GM18867 (cell line): ENCODE data around the gene HEG1.

Source experiments
- ATAC-seq: cut with Tn5 transposase; IDR thresholded peaks from one replicate; pipeline ENCODE4 v1.9.1; 2021; ENCODE audit warnings: mild to moderate bottlenecking, moderate library complexity; ENCODE audit not compliant: unreplicated experiment

Gene HEG1

GRCh38 chr3:125072749-125073389, 17.1 kb upstream of the HEG1 start:
- ATAC-seq = no peak

GRCh38 chr3:125072301-125072700, 16.5 kb upstream of the HEG1 start:
- ATAC-seq = no peak

GRCh38 chr3:125069968-125070745, 14.4 kb upstream of the HEG1 start:
- ATAC-seq = no peak

DNA sequence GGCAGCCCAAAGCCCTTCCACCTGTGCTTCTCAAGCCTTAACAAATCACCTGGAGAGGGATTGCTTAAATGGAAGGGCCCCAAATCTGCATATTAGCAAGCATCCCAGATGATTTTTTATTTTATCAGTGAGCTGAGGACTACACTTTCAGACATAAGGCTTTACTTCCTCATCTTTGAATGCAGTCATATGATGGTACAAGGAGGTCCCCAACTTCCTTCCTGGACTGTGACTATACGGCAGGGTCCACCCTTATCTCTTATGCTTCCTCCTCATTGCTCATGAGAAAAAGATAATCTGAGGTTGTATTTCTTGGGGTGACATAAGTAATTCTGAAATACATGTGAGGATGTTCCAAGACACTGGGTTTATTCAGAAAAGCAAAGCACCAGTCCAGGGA, 13.7 kb upstream of the HEG1 start:
- no peak for ATAC-seq

DNA sequence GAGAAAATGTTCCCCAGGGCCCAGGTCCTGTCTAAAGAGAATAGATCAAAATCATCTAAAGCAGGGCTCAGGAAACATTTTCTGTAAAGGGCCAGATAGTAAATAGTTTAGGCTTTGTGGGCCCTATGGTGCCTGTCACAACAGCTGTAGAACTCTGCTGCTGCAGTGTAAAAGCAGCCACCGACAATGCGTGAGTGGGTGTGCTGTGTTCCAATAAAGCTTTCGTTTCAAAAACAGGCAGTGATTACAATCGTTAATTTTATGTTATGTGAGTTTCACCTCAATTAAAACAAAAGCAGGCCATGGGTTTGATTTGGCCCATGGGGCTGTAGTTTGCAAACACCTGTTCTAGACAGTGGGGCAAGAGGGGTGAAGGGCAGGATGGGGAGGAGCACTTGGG, 12.5 kb upstream of the HEG1 start:
- ATAC-seq = no peak

DNA sequence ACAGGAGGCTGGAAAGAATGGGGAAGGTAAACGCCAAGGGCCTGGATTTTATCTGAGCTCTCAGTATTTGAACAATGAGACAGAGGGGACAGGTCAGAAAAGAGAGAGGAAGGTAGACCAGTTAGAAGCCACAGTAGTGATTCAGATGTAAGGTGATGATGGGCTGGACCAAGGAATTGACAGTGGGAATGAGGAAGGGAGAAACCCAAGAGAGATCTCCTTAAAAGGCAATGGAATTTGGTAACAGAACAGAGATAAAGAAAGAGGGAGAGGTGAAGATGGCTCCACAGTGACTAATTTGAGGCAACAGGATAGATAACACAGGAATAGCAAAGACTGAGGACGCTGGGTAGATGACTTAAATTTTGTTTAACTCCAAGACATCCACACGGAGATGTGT, 11.4 kb upstream of the HEG1 start:
- no peak for ATAC-seq

DNA sequence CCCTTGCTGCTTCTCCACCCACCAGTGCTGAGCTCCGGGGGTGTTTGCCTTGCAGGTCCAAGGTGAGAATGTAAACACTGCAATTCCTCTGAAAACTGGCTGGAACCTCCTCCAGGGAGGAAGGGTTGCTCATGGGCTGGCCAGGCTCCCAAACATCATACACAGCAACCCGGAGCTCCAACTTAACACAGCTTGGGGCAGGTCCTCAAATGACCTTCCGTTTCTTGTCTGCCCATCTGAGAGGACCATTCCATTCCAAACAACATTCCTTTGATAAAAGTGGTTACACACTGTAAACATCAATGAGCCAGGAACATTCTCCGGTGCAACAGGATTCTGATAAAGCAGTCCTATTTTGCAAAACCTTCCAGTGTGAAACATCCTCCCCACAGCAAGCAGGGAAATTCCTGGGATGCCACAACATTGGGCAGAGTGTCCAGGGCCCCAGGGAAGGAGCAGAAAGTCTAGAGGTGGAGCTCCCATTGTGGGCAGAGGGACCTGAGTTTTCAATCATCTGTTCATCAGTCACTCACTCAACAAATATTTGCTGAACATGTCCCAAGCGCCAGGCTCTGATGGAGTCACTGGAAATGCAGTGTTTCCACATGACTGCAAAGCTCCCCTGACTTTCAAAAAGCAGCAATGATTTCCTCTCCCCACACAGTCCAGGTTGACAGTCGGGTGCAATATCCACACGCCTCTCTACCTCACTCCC, 7.3 kb upstream of the HEG1 start:
- no peak for ATAC-seq

DNA sequence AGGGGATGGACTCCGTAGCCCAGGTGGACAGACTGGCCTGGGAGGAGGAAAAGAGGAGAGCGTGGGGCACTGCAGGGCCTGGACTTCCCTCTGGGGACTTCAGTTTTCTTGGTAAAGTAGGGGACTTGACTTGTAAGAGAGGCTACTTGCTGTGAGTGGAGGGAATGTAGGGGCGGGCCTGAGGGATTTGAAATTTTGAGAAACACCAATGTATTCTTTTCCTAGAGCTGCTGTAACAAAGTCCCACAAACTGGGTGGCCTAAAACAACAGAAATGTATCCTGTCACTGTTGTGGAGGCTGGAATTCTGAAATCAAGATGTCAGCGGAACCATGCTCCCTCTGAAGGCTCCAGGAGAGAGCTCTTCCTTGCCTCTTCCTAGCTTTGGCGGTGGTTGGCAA, 5.8 kb upstream of the HEG1 start:
- ATAC-seq = no peak

- ATAC-seq = no peak
Observed at GRCh38 chr3:125061170-125061569, 5.4 kb upstream of the HEG1 start.

- ATAC-seq = no peak
Observed at GRCh38 chr3:125059488-125060245, 3.9 kb upstream of the HEG1 start.

DNA sequence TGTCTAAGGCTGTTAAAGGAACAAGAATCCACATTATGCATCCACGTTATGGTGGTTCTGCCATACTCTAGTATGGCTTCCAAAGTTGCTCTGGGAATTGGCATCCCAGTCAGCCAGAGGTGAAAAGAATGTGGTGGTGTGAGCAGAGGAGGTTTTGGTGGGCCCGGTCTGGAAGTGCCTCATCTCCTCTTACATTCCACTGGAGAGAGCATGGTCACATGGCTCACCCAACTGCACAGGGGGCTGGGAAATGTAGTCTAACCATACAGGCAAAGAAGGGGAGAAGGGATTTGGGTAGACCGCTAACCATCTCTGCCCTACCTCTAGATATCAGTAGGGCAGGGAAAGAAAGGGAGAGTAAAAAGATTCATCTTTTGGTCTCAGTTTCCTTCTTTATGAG, 3.2 kb upstream of the HEG1 start:
- no peak for ATAC-seq

GRCh38 chr3:125058529-125058928, 2.7 kb upstream of the HEG1 start:
- no peak for ATAC-seq

DNA sequence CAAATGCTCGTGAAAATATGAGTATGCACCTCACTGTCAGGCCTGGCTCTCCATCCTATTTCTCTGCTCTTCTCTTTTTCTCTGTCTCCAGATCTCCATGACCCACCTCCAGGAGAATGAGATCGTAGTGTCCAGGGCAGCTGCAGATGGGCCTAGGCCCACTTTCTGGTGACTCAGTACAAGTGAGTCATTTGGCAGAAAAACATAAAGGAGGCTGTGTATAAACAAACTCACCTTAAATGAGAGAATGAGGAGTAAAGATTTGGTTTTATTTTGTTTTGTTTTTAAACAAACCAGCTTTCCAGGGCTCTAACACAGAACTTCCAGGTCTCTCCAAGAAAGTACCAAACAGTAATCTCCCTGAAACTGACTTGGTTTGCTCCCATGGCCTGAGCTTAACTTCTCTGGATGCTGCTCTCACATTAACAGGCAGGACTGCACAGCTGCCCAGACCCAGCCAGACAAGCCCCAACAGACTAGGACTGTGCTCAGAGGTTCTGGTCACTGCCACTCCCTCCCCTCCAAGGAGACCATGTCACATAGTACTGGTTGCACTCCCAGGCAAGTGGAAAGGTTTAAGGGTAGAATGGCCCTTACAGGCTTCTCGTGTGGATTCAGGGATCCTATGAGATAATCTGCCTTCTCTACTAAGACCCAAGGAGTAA, 1.5 kb upstream of the HEG1 start:
- ATAC-seq = no peak

GRCh38 chr3:125055331-125055912, 375 bp downstream of the HEG1 start:
- peak; percentile 22 for ATAC-seq

GRCh38 chr3:125054449-125055329, 1.1 kb downstream of the HEG1 start:
- peak; percentile 44 for ATAC-seq

DNA sequence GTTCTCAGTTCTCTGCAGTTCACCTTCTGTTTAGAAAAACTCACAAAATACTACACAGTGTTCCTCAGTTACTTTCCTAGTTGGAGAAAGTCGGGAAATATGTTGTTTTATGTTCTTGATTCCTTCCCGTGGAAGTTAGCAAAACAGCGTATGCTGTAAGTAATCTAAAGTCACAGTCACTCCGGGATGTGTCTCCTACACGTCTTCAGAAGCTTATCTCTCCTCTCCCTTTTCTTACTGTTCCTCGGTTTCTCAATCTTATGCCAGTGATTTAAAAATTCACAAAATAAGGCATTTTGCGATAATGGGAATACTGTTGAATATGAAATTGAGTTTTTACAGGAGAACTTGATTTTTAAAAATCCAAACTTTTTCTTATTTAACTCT, 1.7 kb downstream of the HEG1 start:
- no peak for ATAC-seq

GRCh38 chr3:125053304-125053699, 2.5 kb downstream of the HEG1 start:
- ATAC-seq = no peak

DNA sequence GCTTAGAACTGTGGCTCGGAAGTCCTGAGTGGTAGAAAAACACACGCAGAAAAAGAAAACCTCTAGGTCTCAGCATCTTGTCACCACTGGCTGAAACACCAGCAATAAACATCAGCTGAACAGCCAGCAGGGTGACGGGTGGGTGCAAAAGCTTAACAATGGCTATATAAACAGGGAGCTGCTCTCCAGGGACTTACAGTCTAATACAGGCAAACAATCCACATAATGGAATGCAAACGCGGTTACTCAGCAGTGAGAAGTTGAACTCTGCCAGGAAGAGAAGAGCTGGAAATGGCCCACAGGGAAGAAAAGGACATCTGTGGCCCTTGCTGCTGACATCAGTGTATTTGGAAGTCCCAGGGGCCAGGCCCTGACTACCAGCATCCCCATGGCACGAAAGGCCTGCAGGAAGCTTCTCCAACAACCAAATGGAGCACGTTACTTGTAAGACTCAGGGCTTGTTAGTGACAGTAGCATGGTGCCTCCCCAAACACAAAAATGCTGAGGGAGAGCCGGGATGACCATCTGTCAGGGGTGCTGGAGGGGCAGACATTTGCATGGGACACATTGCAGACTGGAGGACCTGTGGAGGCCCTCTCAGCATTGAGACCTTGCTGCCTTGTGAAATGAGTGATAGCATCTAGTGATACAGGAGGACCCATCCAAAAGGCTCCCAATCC, 3.0 kb downstream of the HEG1 start:
- ATAC-seq = no peak
